Measurements from ENCODE around the gene ITGBL1.

DNA sequence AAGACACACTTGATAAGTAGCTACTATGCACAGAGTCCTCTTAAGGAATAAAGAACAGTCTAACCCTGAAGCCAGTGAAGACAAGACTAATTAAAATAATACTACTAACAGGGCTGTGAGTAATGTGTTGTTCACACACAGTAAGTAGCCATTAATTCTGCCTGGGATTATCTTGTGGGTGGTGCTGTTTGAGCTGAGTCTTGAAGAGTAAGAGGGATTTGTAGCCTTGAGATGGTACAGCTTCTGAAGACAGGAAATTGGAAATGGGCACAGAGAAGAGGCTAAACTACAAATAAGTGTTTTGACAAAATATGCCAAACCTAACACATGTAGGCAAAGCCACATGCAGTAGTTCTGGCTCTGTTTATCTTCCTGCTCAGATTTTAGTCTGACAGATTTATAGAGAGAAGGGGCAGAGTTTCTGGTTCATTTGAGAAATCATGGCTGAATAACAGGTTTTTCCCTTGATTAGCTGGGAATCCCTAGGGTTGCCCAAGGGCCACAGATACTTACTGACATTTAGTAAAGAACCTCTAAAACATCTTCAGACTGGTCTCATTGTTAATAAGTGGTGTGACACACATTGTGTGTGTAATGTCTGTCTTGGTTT lies 38.0 kb downstream of the ITGBL1 start:
- TF ChIP-seq, protein P1, sequence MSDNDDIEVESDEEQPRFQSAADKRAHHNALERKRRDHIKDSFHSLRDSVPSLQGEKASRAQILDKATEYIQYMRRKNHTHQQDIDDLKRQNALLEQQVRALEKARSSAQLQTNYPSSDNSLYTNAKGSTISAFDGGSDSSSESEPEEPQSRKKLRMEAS (IDR thresholded peaks at IDR 0.05; ENCODE audit: low read depth, low read length): no peak
- TF ChIP-seq, protein P2, sequence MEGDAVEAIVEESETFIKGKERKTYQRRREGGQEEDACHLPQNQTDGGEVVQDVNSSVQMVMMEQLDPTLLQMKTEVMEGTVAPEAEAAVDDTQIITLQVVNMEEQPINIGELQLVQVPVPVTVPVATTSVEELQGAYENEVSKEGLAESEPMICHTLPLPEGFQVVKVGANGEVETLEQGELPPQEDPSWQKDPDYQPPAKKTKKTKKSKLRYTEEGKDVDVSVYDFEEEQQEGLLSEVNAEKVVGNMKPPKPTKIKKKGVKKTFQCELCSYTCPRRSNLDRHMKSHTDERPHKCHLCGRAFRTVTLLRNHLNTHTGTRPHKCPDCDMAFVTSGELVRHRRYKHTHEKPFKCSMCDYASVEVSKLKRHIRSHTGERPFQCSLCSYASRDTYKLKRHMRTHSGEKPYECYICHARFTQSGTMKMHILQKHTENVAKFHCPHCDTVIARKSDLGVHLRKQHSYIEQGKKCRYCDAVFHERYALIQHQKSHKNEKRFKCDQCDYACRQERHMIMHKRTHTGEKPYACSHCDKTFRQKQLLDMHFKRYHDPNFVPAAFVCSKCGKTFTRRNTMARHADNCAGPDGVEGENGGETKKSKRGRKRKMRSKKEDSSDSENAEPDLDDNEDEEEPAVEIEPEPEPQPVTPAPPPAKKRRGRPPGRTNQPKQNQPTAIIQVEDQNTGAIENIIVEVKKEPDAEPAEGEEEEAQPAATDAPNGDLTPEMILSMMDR (IDR thresholded peaks at IDR 0.05; ENCODE audit: low read depth, low read length): no peak
- TF ChIP-seq POLR2A (IDR thresholded peaks at IDR 0.05; ENCODE audit: extremely low read depth, insufficient read length): no peak
